K562 (cell line): ENCODE measurements around the gene LST1. TPM values are rescaled to one million over a fixed set of nuclear protein-coding genes. Genes with fewer than 3 reads are reported as not detected.
A peak's percentile ranks its signal among the peaks of the same experiment; 100 is the strongest.

ENCODE experiments used
- CBFA2T3 ChIP-seq: fragments of 450-650 bp; IDR thresholded peaks from 2 replicates; pipeline ENCODE4 v1.6.1; 2017
- DNMT1 ChIP-seq: fragments of 450-650 bp; IDR thresholded peaks from 2 replicates; pipeline ENCODE4 v1.6.1; 2016; ENCODE audit warnings: antibody characterized with exemption, mild to moderate bottlenecking
- NFXL1 ChIP-seq: fragments of 450-650 bp; formaldehyde crosslinking; IDR thresholded peaks from 2 replicates; pipeline ENCODE4 v1.4.0; 2021; ENCODE audit warnings: mild to moderate bottlenecking
- SAP30 ChIP-seq: fragments of 200-600 bp; sonication (generic); IDR thresholded peaks from 2 replicates; pipeline ENCODE4 v1.6.1; 2012; ENCODE audit warnings: borderline replicate concordance, low read depth, mild to moderate bottlenecking, moderate library complexity, low read length, control low read depth, inconsistent platforms; ENCODE audit not compliant: insufficient read depth, poor library complexity, severe bottlenecking
- SRF ChIP-seq, 2 experiments: fragments of 250-450, 450-650 bp in 1 of 2; sonication (Bioruptor Pico) in 1 of 2; sonication (generic) in 1 of 2; formaldehyde crosslinking; IDR thresholded peaks; 2 replicates each; pipeline versions ENCODE4 v1.5.0 to v1.5.1; 2020 to 2022; ENCODE audit warnings: mild to moderate bottlenecking in 1 of 2, missing genetic modification reagents in 1 of 2
- polyA plus RNA-seq, 8 experiments: library from polyadenylated mRNA; depleted of rRNA in 4 of 8; stranded (reverse) in 5 of 8; unstranded in 3 of 8; fragments of >200 nt; fragmentation: Nextera tagmentation in 2 of 8; fragmentation: Illumina TruSeq in 1 of 8; extraction: Ambion mirVana in 2 of 8; extraction: Trizol in 1 of 8; gene quantifications; 2 replicates each; pipeline versions ENCODE4 v1.2.1 to v1.2.3, GENCODE V29; 2011 to 2014; ENCODE audit warnings: inconsistent platforms in 1 of 8, missing spikeins in 1 of 8
- total RNA-seq, 7 experiments: library from RNA; depleted of rRNA in 6 of 7; stranded (reverse); fragments of >200 nt in 6 of 7; fragmentation: Illumina TruSeq in 2 of 7; extraction: Trizol in 2 of 7; gene quantifications; 2 replicates each; pipeline versions ENCODE4 v1.2.1 to v1.2.3, GENCODE V29; 2011 to 2021; ENCODE audit warnings: low replicate concordance in 1 of 7
- TF ChIP-seq, protein P1 (sequence below): sonication (generic); formaldehyde crosslinking; IDR thresholded peaks from 2 replicates; pipeline ENCODE4 v1.8.1; 2022; ENCODE audit warnings: missing genetic modification reagents
- TF ChIP-seq, protein P2 (sequence below): fragments of 250-450 bp; sonication (Bioruptor Pico); IDR thresholded peaks from 2 replicates; pipeline ENCODE4 v1.5.0; 2020; ENCODE audit warnings: mild to moderate bottlenecking, borderline replicate concordance

The LST1 gene
- total and polyA plus RNA-seq, 9 of the 15 experiments (the other 6 are each of a cell fraction or from before 2014, with no cell fraction given): 0.82 to 7.8 (median 1.7) TPM

DNA sequence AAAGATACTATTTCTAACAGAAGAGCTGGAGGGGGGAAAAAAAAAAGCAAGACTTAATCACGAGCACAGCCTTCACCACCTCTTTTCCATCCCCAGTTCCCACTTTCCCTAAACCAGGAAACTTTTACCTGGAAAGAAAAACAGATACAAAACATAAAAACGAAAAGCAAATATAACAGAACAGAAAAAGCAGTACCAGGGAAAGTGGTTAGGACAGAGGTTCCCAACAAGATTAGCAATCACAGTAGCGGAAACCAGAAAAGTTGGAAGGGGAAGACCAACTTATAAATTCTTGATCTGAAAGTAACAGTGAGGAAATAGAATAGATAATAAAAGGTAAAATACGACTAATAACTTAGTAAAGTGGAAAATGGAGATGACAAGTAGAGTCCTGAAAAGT is 45.4 kb upstream of the LST1 start (continued):
- TF ChIP-seq, protein P1, sequence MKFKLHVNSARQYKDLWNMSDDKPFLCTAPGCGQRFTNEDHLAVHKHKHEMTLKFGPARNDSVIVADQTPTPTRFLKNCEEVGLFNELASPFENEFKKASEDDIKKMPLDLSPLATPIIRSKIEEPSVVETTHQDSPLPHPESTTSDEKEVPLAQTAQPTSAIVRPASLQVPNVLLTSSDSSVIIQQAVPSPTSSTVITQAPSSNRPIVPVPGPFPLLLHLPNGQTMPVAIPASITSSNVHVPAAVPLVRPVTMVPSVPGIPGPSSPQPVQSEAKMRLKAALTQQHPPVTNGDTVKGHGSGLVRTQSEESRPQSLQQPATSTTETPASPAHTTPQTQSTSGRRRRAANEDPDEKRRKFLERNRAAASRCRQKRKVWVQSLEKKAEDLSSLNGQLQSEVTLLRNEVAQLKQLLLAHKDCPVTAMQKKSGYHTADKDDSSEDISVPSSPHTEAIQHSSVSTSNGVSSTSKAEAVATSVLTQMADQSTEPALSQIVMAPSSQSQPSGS (CRISPR knock-in tag): no peak
- TF ChIP-seq, protein P2, sequence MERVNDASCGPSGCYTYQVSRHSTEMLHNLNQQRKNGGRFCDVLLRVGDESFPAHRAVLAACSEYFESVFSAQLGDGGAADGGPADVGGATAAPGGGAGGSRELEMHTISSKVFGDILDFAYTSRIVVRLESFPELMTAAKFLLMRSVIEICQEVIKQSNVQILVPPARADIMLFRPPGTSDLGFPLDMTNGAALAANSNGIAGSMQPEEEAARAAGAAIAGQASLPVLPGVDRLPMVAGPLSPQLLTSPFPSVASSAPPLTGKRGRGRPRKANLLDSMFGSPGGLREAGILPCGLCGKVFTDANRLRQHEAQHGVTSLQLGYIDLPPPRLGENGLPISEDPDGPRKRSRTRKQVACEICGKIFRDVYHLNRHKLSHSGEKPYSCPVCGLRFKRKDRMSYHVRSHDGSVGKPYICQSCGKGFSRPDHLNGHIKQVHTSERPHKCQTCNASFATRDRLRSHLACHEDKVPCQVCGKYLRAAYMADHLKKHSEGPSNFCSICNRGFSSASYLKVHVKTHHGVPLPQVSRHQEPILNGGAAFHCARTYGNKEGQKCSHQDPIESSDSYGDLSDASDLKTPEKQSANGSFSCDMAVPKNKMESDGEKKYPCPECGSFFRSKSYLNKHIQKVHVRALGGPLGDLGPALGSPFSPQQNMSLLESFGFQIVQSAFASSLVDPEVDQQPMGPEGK (CRISPR knock-in tag): no peak
- TF ChIP-seq CBFA2T3 (no peak), SRF (CRISPR knock-in tag; IDR thresholded peaks at IDR 0.05) (peak in 1 of 2 experiments; percentile 53; a peak in 1 of 4 replicates), DNMT1 (peak; percentile 41; the same call in 1 of the 2 replicates), SAP30 (peak; percentile 21), NFXL1 (CRISPR knock-in tag) (no peak)
